Liver (tissue), 9 donors: ENCODE results near the gene CNNM1. TPM values are rescaled to one million over a fixed set of nuclear protein-coding genes. Genes with fewer than 3 reads are reported as not detected.

Source experiments
- DNase-seq: peaks from one replicate; pipeline ENCODE4 v3.0.0-alpha.2; 2017; ENCODE audit warnings: low spot score
- H3K27ac ChIP-seq, 2 donors: one replicate each; pipeline ENCODE4 v1.7.0; 2013; ENCODE audit warnings: inconsistent platforms in 2 of 2, low read length in 2 of 2, control low read depth in 1 of 2, low read depth in 1 of 2, mild to moderate bottlenecking in 1 of 2
- H3K27me3 ChIP-seq, 4 donors: one replicate each; pipeline versions ENCODE4 v1.6.1 to v1.7.0; 2013; ENCODE audit warnings: low read length in 3 of 4, inconsistent platforms in 1 of 4, mild to moderate bottlenecking in 1 of 4, moderate library complexity in 1 of 4; ENCODE audit not compliant: control insufficient read depth in 4 of 4, insufficient read depth in 4 of 4
- H3K36me3 ChIP-seq, 4 donors: one replicate each; pipeline versions ENCODE4 v1.6.1 to v1.7.0; 2013; ENCODE audit warnings: low read length in 3 of 4, mild to moderate bottlenecking in 3 of 4, low read depth in 1 of 4, moderate library complexity in 1 of 4; ENCODE audit not compliant: control insufficient read depth in 4 of 4, insufficient read depth in 3 of 4
- H3K4me1 ChIP-seq, 4 donors: one replicate each; pipeline versions ENCODE4 v1.6.1 to v1.7.0; 2013; ENCODE audit warnings: low read length in 3 of 4, mild to moderate bottlenecking in 3 of 4, moderate library complexity in 1 of 4; ENCODE audit not compliant: control insufficient read depth in 4 of 4, insufficient read depth in 4 of 4
- H3K4me3 ChIP-seq, 3 donors: one replicate each; pipeline versions ENCODE4 v1.6.1 to v1.7.0; 2013; ENCODE audit warnings: low read length in 3 of 3, control low read depth in 1 of 3, low read depth in 1 of 3, mild to moderate bottlenecking in 1 of 3
- H3K9ac ChIP-seq, 2 donors: one replicate each; pipeline ENCODE4 v1.7.0; 2013; ENCODE audit warnings: low read length in 2 of 2, mild to moderate bottlenecking in 2 of 2, moderate library complexity in 2 of 2, control low read depth in 1 of 2, low read depth in 1 of 2
- H3K9me3 ChIP-seq, 4 donors: one replicate each; pipeline versions ENCODE4 v1.6.1 to v1.7.0; 2013; ENCODE audit warnings: low read length in 3 of 4; ENCODE audit not compliant: control insufficient read depth in 4 of 4
- EGR1 ChIP-seq, 2 donors: IDR thresholded peaks; 2 replicates each; pipeline ENCODE4 v1.6.1; 2016 to 2018; ENCODE audit warnings: antibody characterized with exemption in 2 of 2, low read depth in 2 of 2
- FOXA1 ChIP-seq: IDR thresholded peaks from 2 replicates; pipeline ENCODE4 v1.6.1; 2016; ENCODE audit warnings: antibody characterized with exemption
- FOXA2 ChIP-seq: IDR thresholded peaks from 2 replicates; pipeline ENCODE4 v1.6.1; 2016; ENCODE audit warnings: antibody characterized with exemption
- GABPA ChIP-seq, 2 donors: IDR thresholded peaks in 1 of 2; conservative IDR thresholded peaks in 1 of 2; 2 replicates each; pipeline ENCODE4 v1.6.1; 2016; ENCODE audit warnings: antibody characterized with exemption in 2 of 2, mild to moderate bottlenecking in 1 of 2, moderate library complexity in 1 of 2
- HNF4A ChIP-seq, 2 donors: conservative IDR thresholded peaks; 2 replicates each; pipeline ENCODE4 v1.6.1; 2016; ENCODE audit warnings: antibody characterized with exemption in 2 of 2, mild to moderate bottlenecking in 2 of 2
- HNF4G ChIP-seq: IDR thresholded peaks from 2 replicates; pipeline ENCODE4 v1.6.1; 2016; ENCODE audit warnings: antibody characterized with exemption
- JUND ChIP-seq, 2 donors: IDR thresholded peaks; 2 replicates each; pipeline ENCODE4 v1.6.1; 2016; ENCODE audit warnings: antibody characterized with exemption in 2 of 2
- NR2F2 ChIP-seq: IDR thresholded peaks from 2 replicates; pipeline ENCODE4 v1.6.1; 2016; ENCODE audit warnings: antibody characterized with exemption
- RXRA ChIP-seq, 2 donors: IDR thresholded peaks; 2 replicates each; pipeline ENCODE4 v1.6.1; 2017 to 2018; ENCODE audit warnings: antibody characterized with exemption in 2 of 2, mild to moderate bottlenecking in 1 of 2
- SP1 ChIP-seq: IDR thresholded peaks from 2 replicates; pipeline ENCODE4 v1.6.1; 2018; ENCODE audit warnings: antibody characterized with exemption, mild to moderate bottlenecking
- TAF1 ChIP-seq: conservative IDR thresholded peaks from 2 replicates; pipeline ENCODE4 v1.6.1; 2016; ENCODE audit warnings: antibody characterized with exemption, mild to moderate bottlenecking
- YY1 ChIP-seq: IDR thresholded peaks from 2 replicates; pipeline ENCODE4 v1.6.1; 2016; ENCODE audit warnings: antibody characterized with exemption, mild to moderate bottlenecking
- WGBS: extraction: QIAGEN DNeasy Blood & Tissue Kit; methylation state at CpG from one replicate; pipeline ENCODE4 v1.1.7; 2013; 5-methylcytosine and 5-hydroxymethylcytosine counted together
- polyA plus RNA-seq, 2 donors: library from polyadenylated mRNA; stranded (reverse) in 1 of 2; unstranded in 1 of 2; fragments of 200-250 nt in 1 of 2; fragments of >200 nt in 1 of 2; fragmentation: Nextera tagmentation in 1 of 2; extraction: Ambion mirVana in 1 of 2; gene quantifications; one replicate each; pipeline versions ENCODE4 v1.2.1 to v1.2.3, GENCODE V29; 2013 to 2015
- total RNA-seq, 2 donors: library from RNA; depleted of rRNA; stranded (reverse); fragments of >200 nt; gene quantifications; one replicate each; pipeline ENCODE4 v1.2.3, GENCODE V29; 2014
- TF ChIP-seq, protein P1 (sequence below): IDR thresholded peaks from 2 replicates; pipeline ENCODE4 v1.6.1; 2016; ENCODE audit warnings: antibody characterized with exemption, mild to moderate bottlenecking
- TF ChIP-seq, protein P2 (sequence below): fragments of 150-350 bp; IDR thresholded peaks from 2 replicates; pipeline ENCODE4 v1.5.1; 2017; ENCODE audit warnings: improper control_type of control experiment, low read depth, low read length; ENCODE audit not compliant: missing input control
- TF ChIP-seq, protein P3 (sequence below): IDR thresholded peaks from 2 replicates; pipeline ENCODE4 v1.6.1; 2016; ENCODE audit warnings: antibody characterized with exemption
- TF ChIP-seq, protein P4 (sequence below): IDR thresholded peaks from 2 replicates; pipeline ENCODE4 v1.6.1; 2016; ENCODE audit warnings: antibody characterized with exemption
- donor health status: healthy.
- donor health status: healthy.
- donor health status: healthy.
- donor health status: healthy.
- donor health status: healthy.

CNNM1 gene
- total and polyA plus RNA-seq, 4 donors, result 0.05 to 0.10 (median 0.07) TPM

DNA sequence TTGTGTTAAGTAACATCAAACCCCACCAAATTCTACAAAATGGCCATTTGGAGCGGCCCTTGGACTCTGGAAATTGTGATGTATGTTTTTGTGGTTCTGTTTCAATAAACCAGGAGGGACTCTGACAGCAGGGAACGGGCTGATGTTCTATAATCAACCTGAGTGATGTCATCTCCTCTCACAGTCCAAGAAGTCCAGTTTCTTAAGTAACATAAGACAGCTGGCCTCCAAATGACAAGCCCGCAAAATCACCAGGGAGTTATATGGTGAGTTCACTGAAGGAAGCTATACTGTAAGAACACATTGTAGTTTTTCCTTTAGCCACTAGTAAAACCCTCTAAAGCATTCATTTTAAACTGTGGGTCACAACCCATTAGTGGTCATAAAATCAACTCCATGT is 67.3 kb downstream of the CNNM1 start:
- Histone ChIP-seq H3K4me1 (peaks cover 9 to 64% (median 44%) of the 10 kb centered on the region in 4 donors), H3K27me3 (no peaks in the 10 kb centered on the region), H3K9ac (no peak overlapping the region), H3K36me3 (peaks cover 11 to 40% (median 36%) of the 10 kb centered on the region in 4 donors), H3K9me3 (no peaks in the 10 kb centered on the region), H3K4me3 (no peak overlapping the region), H3K27ac (peak overlapping the region in 1 of 2 donors; percentile 55)
- 73% methylated on average over 3 of the region's 3 CpGs for WGBS
- TF ChIP-seq TAF1 (no peak), FOXA2 (no peak), FOXA1 (no peak), JUND (IDR thresholded peaks at IDR 0.05) (no peak), GABPA (IDR thresholded peaks at IDR 0.05 in 1 of 2, conservative IDR thresholded peaks at IDR 0.05 in 1 of 2) (no peak)
- TF ChIP-seq, protein P1, sequence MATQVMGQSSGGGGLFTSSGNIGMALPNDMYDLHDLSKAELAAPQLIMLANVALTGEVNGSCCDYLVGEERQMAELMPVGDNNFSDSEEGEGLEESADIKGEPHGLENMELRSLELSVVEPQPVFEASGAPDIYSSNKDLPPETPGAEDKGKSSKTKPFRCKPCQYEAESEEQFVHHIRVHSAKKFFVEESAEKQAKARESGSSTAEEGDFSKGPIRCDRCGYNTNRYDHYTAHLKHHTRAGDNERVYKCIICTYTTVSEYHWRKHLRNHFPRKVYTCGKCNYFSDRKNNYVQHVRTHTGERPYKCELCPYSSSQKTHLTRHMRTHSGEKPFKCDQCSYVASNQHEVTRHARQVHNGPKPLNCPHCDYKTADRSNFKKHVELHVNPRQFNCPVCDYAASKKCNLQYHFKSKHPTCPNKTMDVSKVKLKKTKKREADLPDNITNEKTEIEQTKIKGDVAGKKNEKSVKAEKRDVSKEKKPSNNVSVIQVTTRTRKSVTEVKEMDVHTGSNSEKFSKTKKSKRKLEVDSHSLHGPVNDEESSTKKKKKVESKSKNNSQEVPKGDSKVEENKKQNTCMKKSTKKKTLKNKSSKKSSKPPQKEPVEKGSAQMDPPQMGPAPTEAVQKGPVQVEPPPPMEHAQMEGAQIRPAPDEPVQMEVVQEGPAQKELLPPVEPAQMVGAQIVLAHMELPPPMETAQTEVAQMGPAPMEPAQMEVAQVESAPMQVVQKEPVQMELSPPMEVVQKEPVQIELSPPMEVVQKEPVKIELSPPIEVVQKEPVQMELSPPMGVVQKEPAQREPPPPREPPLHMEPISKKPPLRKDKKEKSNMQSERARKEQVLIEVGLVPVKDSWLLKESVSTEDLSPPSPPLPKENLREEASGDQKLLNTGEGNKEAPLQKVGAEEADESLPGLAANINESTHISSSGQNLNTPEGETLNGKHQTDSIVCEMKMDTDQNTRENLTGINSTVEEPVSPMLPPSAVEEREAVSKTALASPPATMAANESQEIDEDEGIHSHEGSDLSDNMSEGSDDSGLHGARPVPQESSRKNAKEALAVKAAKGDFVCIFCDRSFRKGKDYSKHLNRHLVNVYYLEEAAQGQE, result no peak
- TF ChIP-seq, protein P2, sequence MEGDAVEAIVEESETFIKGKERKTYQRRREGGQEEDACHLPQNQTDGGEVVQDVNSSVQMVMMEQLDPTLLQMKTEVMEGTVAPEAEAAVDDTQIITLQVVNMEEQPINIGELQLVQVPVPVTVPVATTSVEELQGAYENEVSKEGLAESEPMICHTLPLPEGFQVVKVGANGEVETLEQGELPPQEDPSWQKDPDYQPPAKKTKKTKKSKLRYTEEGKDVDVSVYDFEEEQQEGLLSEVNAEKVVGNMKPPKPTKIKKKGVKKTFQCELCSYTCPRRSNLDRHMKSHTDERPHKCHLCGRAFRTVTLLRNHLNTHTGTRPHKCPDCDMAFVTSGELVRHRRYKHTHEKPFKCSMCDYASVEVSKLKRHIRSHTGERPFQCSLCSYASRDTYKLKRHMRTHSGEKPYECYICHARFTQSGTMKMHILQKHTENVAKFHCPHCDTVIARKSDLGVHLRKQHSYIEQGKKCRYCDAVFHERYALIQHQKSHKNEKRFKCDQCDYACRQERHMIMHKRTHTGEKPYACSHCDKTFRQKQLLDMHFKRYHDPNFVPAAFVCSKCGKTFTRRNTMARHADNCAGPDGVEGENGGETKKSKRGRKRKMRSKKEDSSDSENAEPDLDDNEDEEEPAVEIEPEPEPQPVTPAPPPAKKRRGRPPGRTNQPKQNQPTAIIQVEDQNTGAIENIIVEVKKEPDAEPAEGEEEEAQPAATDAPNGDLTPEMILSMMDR, result no peak
- DNase-seq, result no peak

DNA sequence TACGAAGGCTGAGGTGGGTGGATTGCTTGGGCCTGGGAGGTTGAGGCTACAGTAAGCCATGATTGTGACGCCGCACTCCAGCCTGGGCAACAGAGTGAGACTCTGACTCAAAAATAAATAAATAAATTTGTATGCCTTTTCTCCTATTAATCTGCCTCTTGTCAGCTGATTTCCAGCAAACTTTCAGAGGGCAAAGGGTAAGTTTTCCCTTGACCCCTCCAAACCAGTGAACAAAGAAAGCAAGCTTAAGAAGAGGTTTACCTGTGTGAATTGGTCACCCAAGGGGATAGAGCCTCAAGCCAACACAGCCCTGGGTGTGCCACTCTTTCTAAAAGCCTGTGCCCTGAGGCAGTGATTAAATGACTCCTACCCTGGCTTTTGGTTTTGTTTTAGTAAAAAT is 70.5 kb downstream of the CNNM1 start:
- TF ChIP-seq FOXA2 (no peak), HNF4A (conservative IDR thresholded peaks at IDR 0.05) (peak; percentile 52 to 54), NR2F2 (no peak), JUND (IDR thresholded peaks at IDR 0.05) (peak in 1 of 2 donors; percentile 12), SP1 (peak; percentile 32), RXRA (IDR thresholded peaks at IDR 0.05) (peak; percentile 57 to 61), TAF1 (no peak), EGR1 (IDR thresholded peaks at IDR 0.05; ENCODE audit: low read depth in 2 of 2) (no peak)
- Histone ChIP-seq H3K27ac (peak overlapping the region in 1 of 2 donors; percentile 6), H3K4me3 (no peak overlapping the region), H3K27me3 (no peaks in the 10 kb centered on the region), H3K4me1 (peaks cover 14 to 50% (median 35%) of the 10 kb centered on the region in 4 donors), H3K36me3 (peaks cover 24 to 69% (median 63%) of the 10 kb centered on the region in 4 donors), H3K9me3 (no peaks in the 10 kb centered on the region), H3K9ac (no peak overlapping the region)
- DNase-seq, result no peak
- 68% methylated on average over 3 of the region's 3 CpGs for WGBS

DNA sequence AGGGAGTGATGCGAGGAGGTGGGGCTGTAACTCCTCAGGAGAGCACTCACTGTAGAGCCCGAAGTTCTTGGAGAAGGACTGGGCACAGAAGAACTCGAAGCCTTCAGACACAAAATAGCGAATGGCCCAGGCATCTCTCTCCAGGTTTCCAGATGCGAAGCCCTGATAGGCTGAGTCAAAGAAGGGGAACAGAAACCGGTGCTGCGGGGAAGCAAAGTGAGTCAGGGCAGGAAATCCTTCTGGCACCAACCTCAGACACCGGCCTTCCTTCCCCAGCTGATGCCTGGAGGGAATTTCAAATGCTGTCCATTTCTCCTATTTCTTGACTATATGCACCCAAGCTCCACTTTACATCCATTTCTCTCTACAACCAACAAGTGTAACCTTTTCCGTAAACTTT is 74.5 kb downstream of the CNNM1 start:
- H3K4me3 ChIP-seq, result no peak overlapping the region
- TF ChIP-seq, protein P3, sequence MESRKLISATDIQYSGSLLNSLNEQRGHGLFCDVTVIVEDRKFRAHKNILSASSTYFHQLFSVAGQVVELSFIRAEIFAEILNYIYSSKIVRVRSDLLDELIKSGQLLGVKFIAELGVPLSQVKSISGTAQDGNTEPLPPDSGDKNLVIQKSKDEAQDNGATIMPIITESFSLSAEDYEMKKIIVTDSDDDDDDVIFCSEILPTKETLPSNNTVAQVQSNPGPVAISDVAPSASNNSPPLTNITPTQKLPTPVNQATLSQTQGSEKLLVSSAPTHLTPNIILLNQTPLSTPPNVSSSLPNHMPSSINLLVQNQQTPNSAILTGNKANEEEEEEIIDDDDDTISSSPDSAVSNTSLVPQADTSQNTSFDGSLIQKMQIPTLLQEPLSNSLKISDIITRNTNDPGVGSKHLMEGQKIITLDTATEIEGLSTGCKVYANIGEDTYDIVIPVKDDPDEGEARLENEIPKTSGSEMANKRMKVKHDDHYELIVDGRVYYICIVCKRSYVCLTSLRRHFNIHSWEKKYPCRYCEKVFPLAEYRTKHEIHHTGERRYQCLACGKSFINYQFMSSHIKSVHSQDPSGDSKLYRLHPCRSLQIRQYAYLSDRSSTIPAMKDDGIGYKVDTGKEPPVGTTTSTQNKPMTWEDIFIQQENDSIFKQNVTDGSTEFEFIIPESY, result no peak
- TF ChIP-seq, protein P1, result no peak
- TF ChIP-seq TAF1 (no peak), EGR1 (IDR thresholded peaks at IDR 0.05; ENCODE audit: low read depth in 2 of 2) (no peak), FOXA1 (no peak), HNF4A (conservative IDR thresholded peaks at IDR 0.05) (no peak), HNF4G (no peak), JUND (IDR thresholded peaks at IDR 0.05) (no peak), FOXA2 (no peak), YY1 (no peak)
- TF ChIP-seq, protein P4, sequence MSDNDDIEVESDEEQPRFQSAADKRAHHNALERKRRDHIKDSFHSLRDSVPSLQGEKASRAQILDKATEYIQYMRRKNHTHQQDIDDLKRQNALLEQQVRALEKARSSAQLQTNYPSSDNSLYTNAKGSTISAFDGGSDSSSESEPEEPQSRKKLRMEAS, result no peak

More for the DNA sequence above, 74.5 kb downstream of the CNNM1 start:
- WGBS, result 87% methylated on average over 9 of the region's 9 CpGs
- H3K9me3 ChIP-seq, result no peaks in the 10 kb centered on the region
- no peak for DNase-seq
- no peak overlapping the region for H3K9ac ChIP-seq
- no peaks in the 10 kb centered on the region for H3K27me3 ChIP-seq
- H3K36me3 ChIP-seq, result peaks cover 23 to 75% (median 63%) of the 10 kb centered on the region in 4 donors
- peaks cover 9 to 25% (median 15%) of the 10 kb centered on the region in 4 donors for H3K4me1 ChIP-seq
- no peak overlapping the region for H3K27ac ChIP-seq
